ENCODE results near the gene SLC34A3. TPM values are rescaled to one million over a fixed set of nuclear protein-coding genes. Genes with fewer than 3 reads are reported as not detected.

Gene SLC34A3
- total RNA-seq, 1 experiment from 2014 or later: not detected

- no peak overlapping the region for H3K4me3 ChIP-seq (ENCODE audit: low read length)
- no peaks in the 10 kb centered on the region for H3K9me2 ChIP-seq (replicated peaks; ENCODE audit: insufficient read depth, low read length)
- no peaks in the 10 kb centered on the region for H3K9me3 ChIP-seq (ENCODE audit: low read length)
- H3K27me3 ChIP-seq (ENCODE audit: low read length): no peaks in the 10 kb centered on the region
- no peak overlapping the region for H2AFZ ChIP-seq (ENCODE audit: low read length)
- DNase-seq: no peak
- no peak overlapping the region for H3K4me2 ChIP-seq (ENCODE audit: low read depth, low read length, poor library complexity, severe bottlenecking)
- H3K27ac ChIP-seq (ENCODE audit: low read length): no peak overlapping the region
- no peak overlapping the region for H3K9ac ChIP-seq (ENCODE audit: low read length)
- peaks cover 18% of the 10 kb centered on the region for H3K4me1 ChIP-seq (ENCODE audit: low read length)
- H3K79me2 ChIP-seq (ENCODE audit: low read length): 0 out of 2 replicates have a peak, but pooled peaks cover 5% of the 10 kb centered on the region
- H4K20me1 ChIP-seq (ENCODE audit: insufficient read depth, low read depth, low read length): peaks cover 23% of the 10 kb centered on the region
- H3K36me3 ChIP-seq (ENCODE audit: insufficient read depth, low read length): peaks cover 17% of the 10 kb centered on the region
These were observed 14.1 kb downstream of the SLC34A3 start for GRCh38 chr9:137244486-137245449.

GRCh38 chr9:137245450-137246421 is 15.0 kb downstream of the SLC34A3 start:
- Histone ChIP-seq H3K27ac (ENCODE audit: low read length) (no peak overlapping the region), H2AFZ (ENCODE audit: low read length) (no peak overlapping the region), H3K27me3 (ENCODE audit: low read length) (no peaks in the 10 kb centered on the region), H3K79me2 (ENCODE audit: low read length) (0 out of 2 replicates have a peak, but pooled peaks cover 5% of the 10 kb centered on the region), H3K4me1 (ENCODE audit: low read length) (peaks cover 11% of the 10 kb centered on the region), H3K9me3 (ENCODE audit: low read length) (no peaks in the 10 kb centered on the region), H3K4me3 (ENCODE audit: low read length) (no peak overlapping the region), H4K20me1 (ENCODE audit: insufficient read depth, low read depth, low read length) (peaks cover 23% of the 10 kb centered on the region), H3K4me2 (ENCODE audit: low read depth, low read length, poor library complexity, severe bottlenecking) (no peak overlapping the region), H3K9me2 (replicated peaks; ENCODE audit: insufficient read depth, low read length) (no peaks in the 10 kb centered on the region), H3K9ac (ENCODE audit: low read length) (no peak overlapping the region), H3K36me3 (ENCODE audit: insufficient read depth, low read length) (peaks cover 17% of the 10 kb centered on the region)
- DNase-seq: no peak

- Histone ChIP-seq H3K4me1 (ENCODE audit: low read length) (peaks cover 11% of the 10 kb centered on the region), H3K79me2 (ENCODE audit: low read length) (no peaks in the 10 kb centered on the region), H3K4me2 (ENCODE audit: low read depth, low read length, poor library complexity, severe bottlenecking) (no peak overlapping the region), H3K9ac (ENCODE audit: low read length) (no peak overlapping the region), H3K27ac (ENCODE audit: low read length) (no peak overlapping the region), H3K4me3 (ENCODE audit: low read length) (no peak overlapping the region), H3K27me3 (ENCODE audit: low read length) (no peaks in the 10 kb centered on the region), H3K9me3 (ENCODE audit: low read length) (no peaks in the 10 kb centered on the region), H4K20me1 (ENCODE audit: insufficient read depth, low read depth, low read length) (peaks cover 15% of the 10 kb centered on the region), H3K36me3 (ENCODE audit: insufficient read depth, low read length) (peaks cover 9% of the 10 kb centered on the region), H2AFZ (ENCODE audit: low read length) (no peak overlapping the region), H3K9me2 (replicated peaks; ENCODE audit: insufficient read depth, low read length) (no peaks in the 10 kb centered on the region)
- no peak for DNase-seq
These were observed 16.6 kb downstream of the SLC34A3 start for GRCh38 chr9:137247135-137247915.

GRCh38 chr9:137247916-137248175 is 17.1 kb downstream of the SLC34A3 start:
- no peaks in the 10 kb centered on the region for H3K27me3 ChIP-seq (ENCODE audit: low read length)
- no peak for DNase-seq
- peaks cover 4% of the 10 kb centered on the region; the same call in 1 of the 2 replicates for H3K36me3 ChIP-seq (ENCODE audit: insufficient read depth, low read length)
- H3K4me3 ChIP-seq (ENCODE audit: low read length): no peak overlapping the region
- no peak overlapping the region for H3K4me2 ChIP-seq (ENCODE audit: low read depth, low read length, poor library complexity, severe bottlenecking)
- no peaks in the 10 kb centered on the region for H3K79me2 ChIP-seq (ENCODE audit: low read length)
- H3K4me1 ChIP-seq (ENCODE audit: low read length): peaks cover 11% of the 10 kb centered on the region
- no peaks in the 10 kb centered on the region for H3K9me3 ChIP-seq (ENCODE audit: low read length)
- H3K9ac ChIP-seq (ENCODE audit: low read length): no peak overlapping the region
- H2AFZ ChIP-seq (ENCODE audit: low read length): no peak overlapping the region
- H3K9me2 ChIP-seq (replicated peaks; ENCODE audit: insufficient read depth, low read length): no peaks in the 10 kb centered on the region
- no peak overlapping the region for H3K27ac ChIP-seq (ENCODE audit: low read length)
- peaks cover 10% of the 10 kb centered on the region; the same call in 1 of the 2 replicates for H4K20me1 ChIP-seq (ENCODE audit: insufficient read depth, low read depth, low read length)

- no peaks in the 10 kb centered on the region for H3K9me3 ChIP-seq (ENCODE audit: low read length)
- H3K79me2 ChIP-seq (ENCODE audit: low read length): peaks cover 3% of the 10 kb centered on the region
- peaks cover 31% of the 10 kb centered on the region for H3K4me1 ChIP-seq (ENCODE audit: low read length)
- no peaks in the 10 kb centered on the region for H3K27me3 ChIP-seq (ENCODE audit: low read length)
- 0 out of 2 replicates have a peak, but pooled peaks cover under 1% of the 10 kb centered on the region for H4K20me1 ChIP-seq (ENCODE audit: insufficient read depth, low read depth, low read length)
- no peak overlapping the region for H3K4me2 ChIP-seq (ENCODE audit: low read depth, low read length, poor library complexity, severe bottlenecking)
- no peak overlapping the region for H3K9ac ChIP-seq (ENCODE audit: low read length)
- DNase-seq: no peak
- no peak overlapping the region for H3K27ac ChIP-seq (ENCODE audit: low read length)
- H3K9me2 ChIP-seq (replicated peaks; ENCODE audit: insufficient read depth, low read length): no peaks in the 10 kb centered on the region
- H3K4me3 ChIP-seq (ENCODE audit: low read length): no peak overlapping the region
- no peaks in the 10 kb centered on the region for H3K36me3 ChIP-seq (ENCODE audit: insufficient read depth, low read length)
- no peak overlapping the region for H2AFZ ChIP-seq (ENCODE audit: low read length)
These were observed 19.9 kb downstream of the SLC34A3 start for GRCh38 chr9:137250329-137251193.

- H3K9ac ChIP-seq (ENCODE audit: low read length): no peak within 1 kb of the TSS
- H3K4me3 ChIP-seq (ENCODE audit: low read length): no peak within 1 kb of the TSS
- DNase-seq: no peak
- H3K27me3 ChIP-seq (ENCODE audit: low read length): no peaks in the 10 kb centered on the region
- no peaks in the 10 kb centered on the region for H3K9me3 ChIP-seq (ENCODE audit: low read length)
- H3K4me2 ChIP-seq (ENCODE audit: low read depth, low read length, poor library complexity, severe bottlenecking): peak within 1 kb of the TSS; percentile 92
- no peak within 1 kb of the TSS for H3K27ac ChIP-seq (ENCODE audit: low read length)
- no peaks in the 10 kb centered on the region for H3K36me3 ChIP-seq (ENCODE audit: insufficient read depth, low read length)
- peaks cover 33% of the 10 kb centered on the region for H3K4me1 ChIP-seq (ENCODE audit: low read length)
- peaks cover 6% of the 10 kb centered on the region; the same call in 1 of the 2 replicates for H4K20me1 ChIP-seq (ENCODE audit: insufficient read depth, low read depth, low read length)
- H3K79me2 ChIP-seq (ENCODE audit: low read length): peaks cover 9% of the 10 kb centered on the region
- no peaks in the 10 kb centered on the region for H3K9me2 ChIP-seq (replicated peaks; ENCODE audit: insufficient read depth, low read length)
- H2AFZ ChIP-seq (ENCODE audit: low read length): no peak within 1 kb of the TSS
These were observed 20.4 kb downstream of the SLC34A3 start, which contains the start of gene STPG3 for GRCh38 chr9:137251194-137251461. Gene STPG3, plus strand, starts transcription at chr9:137251286. Its CDS starts 1 bp downstream, at chr9:137251287.

- H3K4me2 ChIP-seq (ENCODE audit: low read depth, low read length, poor library complexity, severe bottlenecking): peak overlapping the region; percentile 92
These were observed 21.0 kb downstream of the SLC34A3 start for GRCh38 chr9:137251490-137252268.

More at GRCh38 chr9:137251490-137252268, 21.0 kb downstream of the SLC34A3 start:
- no peak for DNase-seq
- H3K36me3 ChIP-seq (ENCODE audit: insufficient read depth, low read length): peaks cover 4% of the 10 kb centered on the region
- no peak overlapping the region for H2AFZ ChIP-seq (ENCODE audit: low read length)
- no peaks in the 10 kb centered on the region for H3K9me3 ChIP-seq (ENCODE audit: low read length)
- no peak overlapping the region for H3K4me3 ChIP-seq (ENCODE audit: low read length)
- no peak overlapping the region for H3K27ac ChIP-seq (ENCODE audit: low read length)
- H4K20me1 ChIP-seq (ENCODE audit: insufficient read depth, low read depth, low read length): peaks cover 11% of the 10 kb centered on the region; the same call in 1 of the 2 replicates
- no peaks in the 10 kb centered on the region for H3K27me3 ChIP-seq (ENCODE audit: low read length)
- H3K9me2 ChIP-seq (replicated peaks; ENCODE audit: insufficient read depth, low read length): no peaks in the 10 kb centered on the region
- peaks cover 39% of the 10 kb centered on the region for H3K4me1 ChIP-seq (ENCODE audit: low read length)
- H3K9ac ChIP-seq (ENCODE audit: low read length): no peak overlapping the region
- H3K79me2 ChIP-seq (ENCODE audit: low read length): peaks cover 14% of the 10 kb centered on the region

Measured in Karpas-422 (cell line).